MG63 (cell line): ENCODE measurements around the gene WDR35. TPM values are rescaled to one million over a fixed set of nuclear protein-coding genes. Genes with fewer than 3 reads are reported as not detected.

Experiments used
- DNase-seq: peaks from one replicate; pipeline ENCODE4 v3.0.0-alpha.2; 2020
- H3K27me3 ChIP-seq: fragments of 250-450 bp; sonication (Bioruptor Pico); 2 replicates; pipeline ENCODE4 v1.5.1; 2020; ENCODE audit warnings: mild to moderate bottlenecking, moderate library complexity
- H3K36me3 ChIP-seq: fragments of 250-450 bp; sonication (Bioruptor Pico); 2 replicates; pipeline ENCODE4 v1.5.1; 2020; ENCODE audit warnings: mild to moderate bottlenecking, moderate library complexity
- H3K4me3 ChIP-seq: fragments of 250-450 bp; sonication (Bioruptor Pico); 2 replicates; pipeline ENCODE4 v1.5.1; 2020; ENCODE audit warnings: mild to moderate bottlenecking, moderate library complexity
- H3K9me3 ChIP-seq: fragments of 250-450 bp; sonication (Bioruptor Pico); 2 replicates; pipeline ENCODE4 v1.5.1; 2020; ENCODE audit warnings: mild to moderate bottlenecking, moderate library complexity
- total RNA-seq: library from RNA; depleted of rRNA; stranded (reverse); fragments of >200 nt; shearing (Covaris generic); gene quantifications from 2 replicates; pipeline ENCODE4 v1.2.3, GENCODE V29; 2014; ENCODE audit warnings: low replicate concordance; rRNA removed

Gene WDR35
- total RNA-seq, 1 experiment from 2014 or later: 4.4 TPM

DNA sequence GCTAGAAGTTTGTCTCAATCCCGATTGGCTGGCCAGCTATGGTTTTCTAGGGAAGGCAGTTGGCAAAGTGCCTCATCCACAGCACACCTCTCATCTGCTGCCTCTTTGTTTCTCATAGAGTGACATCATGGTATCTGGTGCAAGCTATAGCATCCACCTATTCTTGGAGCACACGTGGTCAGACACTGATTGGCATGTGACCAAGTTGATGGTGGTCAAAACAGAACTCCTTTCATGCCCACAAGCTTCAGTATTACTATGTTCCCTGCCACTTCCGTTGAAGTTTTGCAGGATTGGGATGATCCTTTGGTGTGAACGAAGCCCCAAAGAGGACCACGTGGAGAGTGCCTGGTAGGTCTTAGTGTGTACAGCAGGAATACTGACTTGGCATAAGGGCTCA, 116.9 kb downstream of the WDR35 start:
- H3K36me3 ChIP-seq: no peaks in the 10 kb centered on the region
- H3K27me3 ChIP-seq: no peaks in the 10 kb centered on the region
- no peaks in the 10 kb centered on the region for H3K9me3 ChIP-seq
- no peak overlapping the region for H3K4me3 ChIP-seq
- no peak for DNase-seq

DNA sequence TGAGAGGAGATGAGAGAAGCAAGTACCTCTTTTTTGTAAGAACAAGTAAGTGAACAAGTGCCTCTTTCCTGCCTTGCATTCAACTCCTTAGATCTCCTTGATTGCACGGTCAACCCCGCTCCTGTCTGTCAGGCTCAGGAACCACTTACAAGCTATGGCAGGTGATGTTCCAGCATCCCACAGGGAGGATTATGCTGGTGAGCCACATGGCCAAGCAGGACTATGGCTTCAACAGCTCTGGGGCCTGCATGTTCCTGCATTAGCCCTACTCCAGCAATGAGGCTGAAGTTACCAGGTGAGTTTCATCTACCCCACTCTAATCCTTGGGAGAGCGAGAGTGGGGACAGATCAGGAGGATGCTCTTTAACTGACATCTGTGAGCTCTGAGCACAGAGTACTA, 117.6 kb downstream of the WDR35 start:
- Histone ChIP-seq H3K27me3 (no peaks in the 10 kb centered on the region), H3K9me3 (no peaks in the 10 kb centered on the region), H3K4me3 (no peak overlapping the region), H3K36me3 (no peaks in the 10 kb centered on the region)
- no peak for DNase-seq

DNA sequence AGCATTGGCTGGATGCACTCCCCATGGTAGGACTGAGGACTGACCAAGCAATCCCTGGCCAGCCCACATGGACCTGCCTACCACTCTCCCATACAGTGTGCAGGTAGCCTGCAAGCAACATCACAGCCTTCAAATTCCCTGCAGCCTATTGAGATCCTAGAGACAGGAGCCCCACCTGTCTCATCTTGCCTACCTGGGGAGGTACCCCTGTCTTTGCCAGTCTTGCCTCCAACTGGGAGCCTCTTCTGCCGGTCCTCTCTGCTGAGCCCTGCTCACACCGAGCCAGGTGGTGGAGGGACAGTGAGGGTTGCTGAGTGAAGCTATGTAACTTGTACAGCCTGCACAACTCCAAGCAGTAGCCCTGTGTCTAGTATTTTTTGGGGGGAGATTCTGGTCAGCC, 118.1 kb downstream of the WDR35 start:
- no peak for DNase-seq
- H3K27me3 ChIP-seq: no peaks in the 10 kb centered on the region
- no peak overlapping the region for H3K4me3 ChIP-seq
- no peaks in the 10 kb centered on the region for H3K9me3 ChIP-seq
- no peaks in the 10 kb centered on the region for H3K36me3 ChIP-seq

GRCh38 chr2:19870792-19871191, 119.1 kb downstream of the WDR35 start:
- Histone ChIP-seq H3K9me3 (no peaks in the 10 kb centered on the region), H3K4me3 (no peak overlapping the region), H3K36me3 (no peaks in the 10 kb centered on the region), H3K27me3 (no peaks in the 10 kb centered on the region)
- no peak for DNase-seq

DNA sequence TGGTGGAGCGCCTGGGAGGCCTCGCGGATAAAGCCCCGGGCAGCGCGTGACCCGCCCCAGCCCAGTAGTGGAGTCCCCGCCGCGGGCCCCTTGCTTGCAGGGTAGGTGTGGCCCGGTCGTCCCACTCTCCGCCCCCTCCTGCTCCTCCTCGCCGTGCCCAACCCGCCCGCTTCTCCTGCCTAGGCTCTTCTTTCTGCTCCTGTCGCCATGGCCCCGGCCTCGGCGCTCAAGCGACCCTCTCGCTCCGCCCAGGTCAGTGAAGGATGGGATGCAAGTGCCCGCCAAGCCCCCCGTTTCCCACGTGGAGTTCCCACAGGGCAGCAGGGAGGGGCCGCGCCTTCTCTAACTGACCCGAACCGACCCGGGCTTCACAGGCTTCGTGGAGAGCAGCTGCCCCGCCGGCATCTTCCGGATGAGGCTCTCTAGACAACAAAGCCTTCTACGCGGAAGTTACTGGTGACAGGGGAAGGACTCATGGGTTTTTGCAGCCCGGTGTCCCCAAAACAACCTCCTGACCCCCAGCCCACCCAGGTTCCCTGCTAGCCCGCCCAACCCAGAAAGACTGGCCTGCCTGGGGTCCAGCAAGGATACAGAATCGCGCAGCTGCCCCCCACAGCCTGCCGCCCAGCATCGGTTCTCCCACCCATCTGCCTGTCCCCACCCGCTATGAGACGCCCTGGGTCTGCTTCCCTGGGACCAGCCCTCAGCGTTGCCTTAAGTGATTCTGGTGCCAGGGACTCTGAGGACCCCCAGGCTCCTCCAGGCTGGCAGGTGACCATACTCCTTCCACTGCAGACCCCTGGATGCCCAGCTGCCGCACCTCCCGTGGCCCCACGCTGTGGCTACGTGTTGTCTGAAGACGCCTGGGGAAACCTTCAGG, 121.0 kb downstream of the WDR35 start:
- Histone ChIP-seq H3K27me3 (no peaks in the 10 kb centered on the region), H3K9me3 (no peaks in the 10 kb centered on the region), H3K4me3 (no peak overlapping the region), H3K36me3 (no peaks in the 10 kb centered on the region)
- DNase-seq: no peak

DNA sequence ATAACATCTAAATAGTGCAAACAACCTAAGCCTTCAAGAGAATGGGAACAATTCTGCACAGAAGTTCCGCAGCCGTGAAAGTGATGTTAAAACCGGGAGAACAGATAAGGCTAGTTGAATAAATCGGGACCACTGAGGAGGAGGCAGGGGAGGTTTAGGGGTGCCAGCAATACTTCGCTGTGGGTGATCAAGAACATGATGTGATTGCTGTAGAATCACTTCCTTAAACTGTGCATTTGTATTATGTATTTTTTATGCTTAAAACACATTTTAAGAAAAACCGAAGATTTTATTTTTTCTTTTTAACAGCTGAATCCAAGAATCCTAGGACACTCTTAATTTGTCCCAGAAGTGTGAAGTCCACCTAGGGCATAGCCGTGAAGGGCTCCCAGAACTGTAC, 121.7 kb downstream of the WDR35 start:
- Histone ChIP-seq H3K27me3 (no peaks in the 10 kb centered on the region), H3K4me3 (no peak overlapping the region), H3K36me3 (no peaks in the 10 kb centered on the region), H3K9me3 (no peaks in the 10 kb centered on the region)
- DNase-seq: no peak

DNA sequence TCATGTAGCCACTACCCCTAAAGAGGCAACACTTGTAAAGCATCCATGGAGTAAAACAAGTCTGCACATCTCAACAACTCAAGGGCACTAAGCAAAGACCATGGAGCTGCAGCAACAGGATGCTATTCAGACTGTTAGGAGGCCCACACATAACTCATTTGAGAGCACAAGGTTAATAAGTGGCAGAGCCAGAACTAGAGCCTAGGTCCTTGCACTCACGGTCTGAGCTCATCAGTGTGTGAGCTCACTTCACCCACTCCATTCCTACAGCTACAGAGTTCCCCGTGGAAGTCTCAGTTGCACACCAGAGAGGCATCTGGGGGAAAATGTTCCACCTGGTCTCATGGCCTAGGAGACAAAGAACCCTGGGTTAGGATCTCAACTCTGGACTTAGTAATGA, 123.1 kb downstream of the WDR35 start:
- no peak for DNase-seq
- H3K9me3 ChIP-seq: no peaks in the 10 kb centered on the region
- no peaks in the 10 kb centered on the region for H3K27me3 ChIP-seq
- H3K36me3 ChIP-seq: no peaks in the 10 kb centered on the region
- H3K4me3 ChIP-seq: no peak overlapping the region

DNA sequence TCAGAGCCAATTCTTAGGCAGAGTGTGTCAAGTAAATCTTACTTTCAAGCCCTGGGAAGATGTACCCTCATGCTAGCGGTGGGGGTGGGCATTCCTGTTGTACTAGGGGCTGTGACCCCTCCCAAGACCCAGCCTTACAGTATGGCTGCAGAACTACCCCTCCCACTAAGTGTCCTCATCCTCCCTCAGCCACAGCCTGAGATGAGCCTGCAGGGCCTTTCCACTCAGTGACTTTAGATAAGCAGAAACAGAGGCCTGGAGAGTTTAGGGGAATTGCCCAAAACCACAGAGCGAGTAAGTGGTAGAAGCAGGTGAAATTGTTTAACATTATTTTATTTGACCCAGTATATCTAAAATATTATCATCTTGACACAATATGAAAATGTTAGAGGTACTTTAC, 124.8 kb downstream of the WDR35 start:
- Histone ChIP-seq H3K36me3 (no peaks in the 10 kb centered on the region), H3K4me3 (no peak overlapping the region), H3K9me3 (no peaks in the 10 kb centered on the region), H3K27me3 (no peaks in the 10 kb centered on the region)
- no peak for DNase-seq

DNA sequence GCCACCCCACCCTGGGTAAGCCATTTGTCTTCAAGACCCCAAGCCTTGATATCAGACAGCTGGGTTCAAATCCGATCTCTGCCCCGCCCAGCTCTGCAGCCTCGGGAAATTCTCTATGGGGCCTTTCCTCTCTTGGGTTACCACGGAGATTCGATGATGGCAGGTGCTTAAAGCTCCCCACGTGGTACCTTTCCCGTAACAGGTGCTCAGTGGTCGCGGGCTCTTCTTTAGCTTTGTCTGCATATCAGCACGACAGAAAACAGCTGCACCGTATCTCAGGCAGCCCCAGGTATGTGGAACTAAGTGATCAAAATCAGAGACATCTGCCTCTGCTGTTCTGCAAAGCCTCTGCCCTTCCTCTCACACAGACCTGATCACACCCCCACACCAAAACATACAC, 125.5 kb downstream of the WDR35 start:
- Histone ChIP-seq H3K9me3 (no peaks in the 10 kb centered on the region), H3K4me3 (no peak overlapping the region), H3K27me3 (no peaks in the 10 kb centered on the region), H3K36me3 (no peaks in the 10 kb centered on the region)
- no peak for DNase-seq

- Histone ChIP-seq H3K27me3 (no peaks in the 10 kb centered on the region), H3K9me3 (no peaks in the 10 kb centered on the region), H3K4me3 (no peak overlapping the region), H3K36me3 (no peaks in the 10 kb centered on the region)
- peak; percentile 58 for DNase-seq
Measured at GRCh38 chr2:19863303-19864041, 126.4 kb downstream of the WDR35 start.

DNA sequence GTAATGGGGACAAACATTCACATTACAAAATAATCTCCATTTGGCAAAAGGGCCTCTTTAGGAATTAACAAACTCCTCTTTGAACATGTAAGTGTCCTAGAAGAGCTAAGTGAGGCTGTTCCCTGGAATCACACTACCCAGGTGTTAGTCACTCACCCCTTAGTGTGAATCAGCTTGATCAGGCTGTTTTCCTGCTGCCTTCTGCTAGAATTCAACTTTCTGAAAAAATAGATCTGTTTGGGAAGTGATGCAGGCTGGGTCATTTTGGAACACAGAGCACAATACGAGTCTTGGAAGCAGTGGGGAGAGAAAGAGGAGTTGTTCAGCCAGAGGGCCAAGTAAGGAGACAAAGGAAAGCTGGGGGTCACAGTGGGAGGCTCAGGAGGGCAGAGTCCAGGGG, 128.1 kb downstream of the WDR35 start:
- Histone ChIP-seq H3K36me3 (no peaks in the 10 kb centered on the region), H3K27me3 (no peaks in the 10 kb centered on the region), H3K9me3 (no peaks in the 10 kb centered on the region), H3K4me3 (no peak overlapping the region)
- no peak for DNase-seq

Other genes starting within 250 kb of the WDR35 start
- gene TTC32, start 88.1 kb downstream of the WDR35 start, total RNA-seq: 6.0 and 11.5 TPM in 2 replicates
- gene MATN3, start 22.6 kb upstream of the WDR35 start, total RNA-seq: 0.15 and 0.76 TPM in 2 replicates
- gene LAPTM4A, start 61.5 kb upstream of the WDR35 start, total RNA-seq: 174 and 250 TPM in 2 replicates
- gene SDC1, start 235.0 kb upstream of the WDR35 start, total RNA-seq: 33.4 and 40.5 TPM in 2 replicates